ENCODE data around the gene GAD1. TPM values are rescaled to one million over a fixed set of nuclear protein-coding genes. Genes with fewer than 3 reads are reported as not detected.

Gene GAD1
- total RNA-seq, 2 donors from 2014 or later = not detected

GRCh38 chr2:170882758-170883157 lies 66.1 kb downstream of the GAD1 start:
- ATAC-seq = no peak
- intact Hi-C loops (cut with DNase I) = no loop called here
- DNase-seq = no peak

- intact Hi-C loops (cut with DNase I) = no loop called here
- ATAC-seq (no peak), DNase-seq (no peak)
Measured at GRCh38 chr2:170883683-170884082, 67.0 kb downstream of the GAD1 start.

- DNase-seq (no peak), ATAC-seq (no peak)
- intact Hi-C loops (cut with DNase I) = no loop called here
Measured at GRCh38 chr2:170885130-170885791, 68.6 kb downstream of the GAD1 start.

GRCh38 chr2:170886386-170886785 lies 69.7 kb downstream of the GAD1 start:
- ATAC-seq (no peak), DNase-seq (no peak)
- intact Hi-C loops (cut with DNase I) = no loop called here

GRCh38 chr2:170887496-170887895 lies 70.8 kb downstream of the GAD1 start:
- intact Hi-C loops (cut with DNase I) = no loop called here
- DNase-seq (no peak), ATAC-seq (no peak)

GRCh38 chr2:170887896-170888295 lies 71.2 kb downstream of the GAD1 start:
- DNase-seq = no peak
- ATAC-seq = no peak
- intact Hi-C loops (cut with DNase I) = no loop called here

GRCh38 chr2:170891893-170892292 lies 75.2 kb downstream of the GAD1 start:
- no peak for ATAC-seq
- intact Hi-C loops (cut with DNase I) = no loop called here
- DNase-seq = no peak

GRCh38 chr2:170892391-170892951 lies 75.8 kb downstream of the GAD1 start:
- intact Hi-C loops (cut with DNase I) = no loop called here
- DNase-seq (no peak), ATAC-seq (no peak)

GRCh38 chr2:170895023-170895757 lies 78.5 kb downstream of the GAD1 start:
- no peak for DNase-seq
- intact Hi-C loops (cut with DNase I) = no loop called here
- ATAC-seq = no peak

GRCh38 chr2:170896622-170897021 lies 79.9 kb downstream of the GAD1 start:
- DNase-seq (no peak), ATAC-seq (no peak)
- intact Hi-C loops (cut with DNase I) = no loop called here

- intact Hi-C loops (cut with DNase I) = no loop called here
- DNase-seq = no peak
- no peak for ATAC-seq
Measured at GRCh38 chr2:170897108-170897507, 80.4 kb downstream of the GAD1 start.

- ATAC-seq (no peak), DNase-seq (no peak)
- intact Hi-C loops (cut with DNase I) = no loop called here
Measured at GRCh38 chr2:170905864-170906263, 89.2 kb downstream of the GAD1 start.

Other genes with a start within 250 kb of the GAD1 start
- under 1 TPM in 1 of 2 donors, not detected in 1; 0.16 TPM for gene SP5, start 101.5 kb upstream of the GAD1 start, total RNA-seq
- gene ERICH2, start 46.5 kb upstream of the GAD1 start, total RNA-seq = 1 to 10 TPM; 1.2 TPM
- 10 to 100 TPM; 55.7 to 80.4 TPM for gene GORASP2, start 112.4 kb downstream of the GAD1 start, total RNA-seq